ENCODE results near the gene ECSCR.

DNA sequence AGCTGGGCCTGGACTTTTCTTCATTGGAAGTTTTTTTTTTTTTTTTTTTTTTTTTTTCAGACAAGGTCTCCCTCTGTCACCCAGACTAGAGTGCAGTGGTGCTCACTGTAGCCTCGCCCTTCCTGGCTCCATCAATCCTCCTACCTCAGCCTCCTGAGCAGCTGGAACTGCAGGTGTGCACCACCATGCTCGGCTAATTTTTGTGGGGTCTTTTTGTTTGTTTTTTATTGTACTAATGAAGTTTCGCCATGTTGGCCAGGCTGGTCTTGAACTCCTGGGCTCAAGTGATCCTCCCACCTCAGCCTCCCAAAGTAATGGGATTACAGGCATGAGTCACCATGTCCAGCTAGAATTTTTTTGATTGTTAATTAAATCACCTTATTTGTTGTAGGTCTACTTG is 26.9 kb downstream of the ECSCR start:
- TF ChIP-seq, protein P1, sequence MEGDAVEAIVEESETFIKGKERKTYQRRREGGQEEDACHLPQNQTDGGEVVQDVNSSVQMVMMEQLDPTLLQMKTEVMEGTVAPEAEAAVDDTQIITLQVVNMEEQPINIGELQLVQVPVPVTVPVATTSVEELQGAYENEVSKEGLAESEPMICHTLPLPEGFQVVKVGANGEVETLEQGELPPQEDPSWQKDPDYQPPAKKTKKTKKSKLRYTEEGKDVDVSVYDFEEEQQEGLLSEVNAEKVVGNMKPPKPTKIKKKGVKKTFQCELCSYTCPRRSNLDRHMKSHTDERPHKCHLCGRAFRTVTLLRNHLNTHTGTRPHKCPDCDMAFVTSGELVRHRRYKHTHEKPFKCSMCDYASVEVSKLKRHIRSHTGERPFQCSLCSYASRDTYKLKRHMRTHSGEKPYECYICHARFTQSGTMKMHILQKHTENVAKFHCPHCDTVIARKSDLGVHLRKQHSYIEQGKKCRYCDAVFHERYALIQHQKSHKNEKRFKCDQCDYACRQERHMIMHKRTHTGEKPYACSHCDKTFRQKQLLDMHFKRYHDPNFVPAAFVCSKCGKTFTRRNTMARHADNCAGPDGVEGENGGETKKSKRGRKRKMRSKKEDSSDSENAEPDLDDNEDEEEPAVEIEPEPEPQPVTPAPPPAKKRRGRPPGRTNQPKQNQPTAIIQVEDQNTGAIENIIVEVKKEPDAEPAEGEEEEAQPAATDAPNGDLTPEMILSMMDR (IDR thresholded peaks at IDR 0.05; ENCODE audit: extremely low read depth in 1 of 2, insufficient read depth in 1 of 2, low read depth in 1 of 2, low read length in 2 of 2), result no peak
- TF ChIP-seq JUN (IDR thresholded peaks at IDR 0.05; ENCODE audit: borderline replicate concordance, insufficient read depth, insufficient read length, low read depth), result no peak
- no peak for TF ChIP-seq POLR2A (IDR thresholded peaks at IDR 0.05; ENCODE audit: low read depth, low read length)
- no peak for TF ChIP-seq POLR2AphosphoS5 (IDR thresholded peaks at IDR 0.05; ENCODE audit: insufficient read depth, low read depth, low read length)
- TF ChIP-seq, protein P2, sequence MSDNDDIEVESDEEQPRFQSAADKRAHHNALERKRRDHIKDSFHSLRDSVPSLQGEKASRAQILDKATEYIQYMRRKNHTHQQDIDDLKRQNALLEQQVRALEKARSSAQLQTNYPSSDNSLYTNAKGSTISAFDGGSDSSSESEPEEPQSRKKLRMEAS (IDR thresholded peaks at IDR 0.05; ENCODE audit: insufficient read depth, insufficient read length), result no peak
- no peak for TF ChIP-seq FOS (IDR thresholded peaks at IDR 0.05; ENCODE audit: borderline replicate concordance, insufficient read depth, low read length)
- TF ChIP-seq MYC (IDR thresholded peaks at IDR 0.05; ENCODE audit: low read depth, low read length), result no peak
